Smooth muscle cell (in vitro differentiated cells): ENCODE results near the gene SGO2. TPM values are rescaled to one million over a fixed set of nuclear protein-coding genes. Genes with fewer than 3 reads are reported as not detected.

Experiments
- DNase-seq: peaks from one replicate; lab custom pipeline; 2025; ENCODE audit not compliant: unreplicated experiment; lab: John Stamatoyannopoulos, UW
- H2AFZ ChIP-seq: fragments of 200-600 bp; sonication (generic); 2 replicates; pipeline ENCODE4 v1.6.0; 2016; ENCODE audit warnings: antibody characterized with exemption, low read depth, mild to moderate bottlenecking
- H3F3A ChIP-seq: fragments of 200-600 bp; sonication (generic); 2 replicates; pipeline ENCODE4 v1.6.0; 2017; ENCODE audit warnings: antibody characterized with exemption, low read depth
- H3K27ac ChIP-seq: fragments of 200-600 bp; sonication (generic); 2 replicates; pipeline ENCODE4 v1.5.1; 2016; ENCODE audit warnings: low read depth, mild to moderate bottlenecking
- H3K27me3 ChIP-seq: fragments of 200-600 bp; sonication (generic); 2 replicates; pipeline ENCODE4 v1.6.1; 2016; ENCODE audit warnings: low read depth, mild to moderate bottlenecking
- H3K36me3 ChIP-seq: fragments of 200-600 bp; sonication (generic); 2 replicates; pipeline ENCODE4 v1.5.1; 2016; ENCODE audit warnings: low read depth
- H3K4me1 ChIP-seq: fragments of 200-600 bp; sonication (generic); 2 replicates; pipeline ENCODE4 v1.5.1; 2016; ENCODE audit warnings: low read depth
- H3K4me2 ChIP-seq: fragments of 200-600 bp; sonication (generic); 2 replicates; pipeline ENCODE4 v1.6.0; 2016; ENCODE audit warnings: mild to moderate bottlenecking
- H3K4me3 ChIP-seq: fragments of 200-600 bp; sonication (generic); 2 replicates; pipeline ENCODE4 v1.5.1; 2016; ENCODE audit warnings: mild to moderate bottlenecking
- H3K79me2 ChIP-seq: fragments of 200-600 bp; sonication (generic); 2 replicates; pipeline ENCODE4 v1.6.0; 2016; ENCODE audit warnings: low read depth, mild to moderate bottlenecking
- H3K9ac ChIP-seq: fragments of 200-600 bp; sonication (generic); 2 replicates; pipeline ENCODE4 v1.6.0; 2016; ENCODE audit warnings: low read depth
- H3K9me3 ChIP-seq: fragments of 200-600 bp; sonication (generic); replicated peaks from 2 replicates; pipeline ENCODE4 v1.5.1; 2016; ENCODE audit warnings: low read depth
- H4K20me1 ChIP-seq: fragments of 200-600 bp; sonication (generic); 2 replicates; pipeline ENCODE4 v1.6.0; 2016; ENCODE audit warnings: low read depth
- CTCF ChIP-seq: fragments of 200-600 bp; sonication (generic); IDR thresholded peaks from 2 replicates; pipeline ENCODE4 v1.5.1; 2017; ENCODE audit warnings: borderline replicate concordance, mild to moderate bottlenecking, antibody characterized with exemption; ENCODE audit not compliant: insufficient read depth, poor library complexity, severe bottlenecking
- WGBS: methylation state at CpG from one replicate; pipeline ENCODE4 v1.1.7; 2016; ENCODE audit warnings: low lambda C conversion rate; 5-methylcytosine and 5-hydroxymethylcytosine counted together
- polyA plus RNA-seq: library from polyadenylated mRNA; unstranded; fragments of >200 nt; fragmentation: Nextera tagmentation; extraction: Ambion mirVana; gene quantifications from 2 replicates; pipeline ENCODE4 v1.2.1, GENCODE V29; 2016
- total RNA-seq: library from RNA; depleted of rRNA; stranded (reverse); fragments of >200 nt; gene quantifications from 2 replicates; pipeline ENCODE4 v1.2.3, GENCODE V29; 2014

The SGO2 gene
- total and polyA plus RNA-seq, 2 experiments from 2014 or later: 7.5 to 8.7 TPM

- peak; percentile 39 for TF ChIP-seq CTCF
- no peaks in the 10 kb centered on the region for H3K4me1 ChIP-seq
Observed at GRCh38 chr2:200575957-200576356, 50.0 kb downstream of the SGO2 start.

GRCh38 chr2:200577027-200577426, 51.0 kb downstream of the SGO2 start:
- no peak overlapping the region for H3K4me3 ChIP-seq
- DNase-seq: no peak
- H4K20me1 ChIP-seq: no peaks in the 10 kb centered on the region
- H3K27ac ChIP-seq: no peak overlapping the region
- no peaks in the 10 kb centered on the region for H3F3A ChIP-seq
- no peaks in the 10 kb centered on the region for H3K27me3 ChIP-seq
- H3K9ac ChIP-seq: no peak overlapping the region
- peak; percentile 5 for TF ChIP-seq CTCF
- H3K4me1 ChIP-seq: no peaks in the 10 kb centered on the region
- H2AFZ ChIP-seq: no peak overlapping the region
- H3K79me2 ChIP-seq: no peaks in the 10 kb centered on the region
- no peaks in the 10 kb centered on the region for H3K9me3 ChIP-seq
- WGBS: 97% methylated on average over 3 of the region's 3 CpGs
- no peaks in the 10 kb centered on the region for H3K36me3 ChIP-seq
- no peak overlapping the region for H3K4me2 ChIP-seq

More at GRCh38 chr2:200575957-200576356, 50.0 kb downstream of the SGO2 start:
- Histone ChIP-seq H3K9me3 (no peaks in the 10 kb centered on the region), H3K4me3 (no peak overlapping the region), H3K27me3 (no peaks in the 10 kb centered on the region), H2AFZ (no peak overlapping the region), H3K9ac (no peak overlapping the region), H3K4me2 (no peak overlapping the region), H3K36me3 (no peaks in the 10 kb centered on the region), H4K20me1 (no peaks in the 10 kb centered on the region), H3F3A (no peaks in the 10 kb centered on the region), H3K27ac (no peak overlapping the region), H3K79me2 (no peaks in the 10 kb centered on the region)
- no peak for DNase-seq
- 90% methylated on average over 2 of the region's 2 CpGs for WGBS

GRCh38 chr2:200578778-200579177, 52.8 kb downstream of the SGO2 start:
- DNase-seq: no peak
- Histone ChIP-seq H3K4me1 (no peaks in the 10 kb centered on the region), H3K9me3 (no peaks in the 10 kb centered on the region), H3K79me2 (no peaks in the 10 kb centered on the region), H3K36me3 (no peaks in the 10 kb centered on the region), H3K4me3 (no peak overlapping the region), H4K20me1 (no peaks in the 10 kb centered on the region), H3K27me3 (no peaks in the 10 kb centered on the region), H3K9ac (no peak overlapping the region), H3K4me2 (no peak overlapping the region), H2AFZ (no peak overlapping the region), H3K27ac (no peak overlapping the region), H3F3A (no peaks in the 10 kb centered on the region)
- WGBS: 88% methylated on average over 1 of the region's 1 CpG
- TF ChIP-seq CTCF: peak; percentile 33

GRCh38 chr2:200584639-200585038, 58.6 kb downstream of the SGO2 start:
- no peak for DNase-seq
- 62% methylated on average over 3 of the region's 3 CpGs for WGBS
- no peak overlapping the region for H2AFZ ChIP-seq
- H3K79me2 ChIP-seq: no peaks in the 10 kb centered on the region
- H3K4me3 ChIP-seq: no peak overlapping the region
- no peak for TF ChIP-seq CTCF
- no peak overlapping the region for H3K9ac ChIP-seq
- no peaks in the 10 kb centered on the region for H3K27me3 ChIP-seq
- H4K20me1 ChIP-seq: no peaks in the 10 kb centered on the region
- no peak overlapping the region for H3K4me2 ChIP-seq
- H3K9me3 ChIP-seq: no peaks in the 10 kb centered on the region
- peaks cover 5% of the 10 kb centered on the region for H3K4me1 ChIP-seq
- no peaks in the 10 kb centered on the region for H3K36me3 ChIP-seq
- H3K27ac ChIP-seq: no peak overlapping the region
- H3F3A ChIP-seq: no peaks in the 10 kb centered on the region
